22Rv1 (cell line): ENCODE data around the gene C14orf119.

Experiments
- ZFX ChIP-seq: fragments of 450-650 bp; IDR thresholded peaks from 2 replicates; pipeline ENCODE4 v1.6.1; 2017; ENCODE audit warnings: antibody characterized with exemption, borderline replicate concordance
- TF ChIP-seq, protein P1 (sequence below): fragments of 450-650 bp; IDR thresholded peaks from 2 replicates; pipeline ENCODE4 v1.5.1; 2017; ENCODE audit warnings: mild to moderate bottlenecking

DNA sequence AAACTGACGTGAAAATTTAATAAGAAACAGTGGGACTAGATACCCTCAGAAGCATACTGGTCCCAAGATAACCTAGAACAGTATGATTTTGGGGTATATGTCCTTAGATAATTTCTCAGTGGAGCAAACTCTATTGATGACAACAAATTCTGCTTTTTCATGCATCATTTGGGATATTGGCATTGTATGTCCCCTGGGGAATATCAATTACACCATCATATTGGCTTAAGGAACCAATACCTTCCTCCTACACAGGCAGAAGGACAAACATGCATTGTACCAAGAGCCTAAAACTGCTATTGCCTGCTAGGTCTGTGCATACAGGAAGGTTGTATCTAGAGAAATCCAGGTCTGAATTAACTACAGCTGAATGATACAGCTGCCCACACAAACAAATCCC is 20.4 kb upstream of the C14orf119 start:
- TF ChIP-seq, protein P1, sequence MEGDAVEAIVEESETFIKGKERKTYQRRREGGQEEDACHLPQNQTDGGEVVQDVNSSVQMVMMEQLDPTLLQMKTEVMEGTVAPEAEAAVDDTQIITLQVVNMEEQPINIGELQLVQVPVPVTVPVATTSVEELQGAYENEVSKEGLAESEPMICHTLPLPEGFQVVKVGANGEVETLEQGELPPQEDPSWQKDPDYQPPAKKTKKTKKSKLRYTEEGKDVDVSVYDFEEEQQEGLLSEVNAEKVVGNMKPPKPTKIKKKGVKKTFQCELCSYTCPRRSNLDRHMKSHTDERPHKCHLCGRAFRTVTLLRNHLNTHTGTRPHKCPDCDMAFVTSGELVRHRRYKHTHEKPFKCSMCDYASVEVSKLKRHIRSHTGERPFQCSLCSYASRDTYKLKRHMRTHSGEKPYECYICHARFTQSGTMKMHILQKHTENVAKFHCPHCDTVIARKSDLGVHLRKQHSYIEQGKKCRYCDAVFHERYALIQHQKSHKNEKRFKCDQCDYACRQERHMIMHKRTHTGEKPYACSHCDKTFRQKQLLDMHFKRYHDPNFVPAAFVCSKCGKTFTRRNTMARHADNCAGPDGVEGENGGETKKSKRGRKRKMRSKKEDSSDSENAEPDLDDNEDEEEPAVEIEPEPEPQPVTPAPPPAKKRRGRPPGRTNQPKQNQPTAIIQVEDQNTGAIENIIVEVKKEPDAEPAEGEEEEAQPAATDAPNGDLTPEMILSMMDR = no peak
- no peak for TF ChIP-seq ZFX
